Measurements from ENCODE around the gene NCOA7.

The NCOA7 gene

DNA sequence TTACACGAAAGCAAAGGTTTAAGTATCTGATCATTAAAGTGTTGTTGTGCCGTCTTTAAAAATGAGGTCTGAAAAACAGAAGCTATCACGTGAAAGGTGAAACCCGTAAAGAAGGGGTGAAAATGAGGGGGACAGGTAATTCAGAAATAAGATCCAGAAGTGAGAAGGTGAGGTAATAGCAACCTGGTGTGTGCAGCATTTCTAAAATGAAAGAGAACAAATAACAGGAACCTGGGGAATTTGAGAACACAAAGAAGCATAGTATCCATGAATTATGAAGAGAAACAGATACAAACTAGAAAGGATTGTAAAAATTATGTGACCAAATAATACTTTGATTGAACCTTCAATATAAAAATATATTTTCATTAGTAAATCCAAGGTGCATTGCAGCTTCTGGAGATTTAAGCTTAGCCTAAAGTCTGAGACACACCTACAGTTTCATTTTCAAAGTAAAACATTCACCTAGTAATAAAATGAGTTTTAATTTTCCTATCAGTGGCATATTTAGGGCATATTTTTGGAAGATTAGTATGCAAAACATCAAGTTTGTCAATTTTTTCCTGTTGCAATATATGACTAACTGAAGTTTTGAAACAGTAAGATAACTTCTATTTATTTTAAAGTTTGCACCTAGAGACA lies 39.9 kb upstream of the NCOA7 start:
- no peak for ATAC-seq
- TF ChIP-seq TCF4 (CRISPR knock-in tag; IDR thresholded peaks at IDR 0.05; ENCODE audit: borderline replicate concordance) (no peak), ZC3H10 (CRISPR knock-in tag; IDR thresholded peaks at IDR 0.05) (no peak), OSR1 (CRISPR knock-in tag; IDR thresholded peaks at IDR 0.05) (no peak)
- TF ChIP-seq, protein P1, sequence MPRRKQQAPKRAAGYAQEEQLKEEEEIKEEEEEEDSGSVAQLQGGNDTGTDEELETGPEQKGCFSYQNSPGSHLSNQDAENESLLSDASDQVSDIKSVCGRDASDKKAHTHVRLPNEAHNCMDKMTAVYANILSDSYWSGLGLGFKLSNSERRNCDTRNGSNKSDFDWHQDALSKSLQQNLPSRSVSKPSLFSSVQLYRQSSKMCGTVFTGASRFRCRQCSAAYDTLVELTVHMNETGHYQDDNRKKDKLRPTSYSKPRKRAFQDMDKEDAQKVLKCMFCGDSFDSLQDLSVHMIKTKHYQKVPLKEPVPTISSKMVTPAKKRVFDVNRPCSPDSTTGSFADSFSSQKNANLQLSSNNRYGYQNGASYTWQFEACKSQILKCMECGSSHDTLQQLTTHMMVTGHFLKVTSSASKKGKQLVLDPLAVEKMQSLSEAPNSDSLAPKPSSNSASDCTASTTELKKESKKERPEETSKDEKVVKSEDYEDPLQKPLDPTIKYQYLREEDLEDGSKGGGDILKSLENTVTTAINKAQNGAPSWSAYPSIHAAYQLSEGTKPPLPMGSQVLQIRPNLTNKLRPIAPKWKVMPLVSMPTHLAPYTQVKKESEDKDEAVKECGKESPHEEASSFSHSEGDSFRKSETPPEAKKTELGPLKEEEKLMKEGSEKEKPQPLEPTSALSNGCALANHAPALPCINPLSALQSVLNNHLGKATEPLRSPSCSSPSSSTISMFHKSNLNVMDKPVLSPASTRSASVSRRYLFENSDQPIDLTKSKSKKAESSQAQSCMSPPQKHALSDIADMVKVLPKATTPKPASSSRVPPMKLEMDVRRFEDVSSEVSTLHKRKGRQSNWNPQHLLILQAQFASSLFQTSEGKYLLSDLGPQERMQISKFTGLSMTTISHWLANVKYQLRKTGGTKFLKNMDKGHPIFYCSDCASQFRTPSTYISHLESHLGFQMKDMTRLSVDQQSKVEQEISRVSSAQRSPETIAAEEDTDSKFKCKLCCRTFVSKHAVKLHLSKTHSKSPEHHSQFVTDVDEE (CRISPR knock-in tag; IDR thresholded peaks at IDR 0.05) = no peak

DNA sequence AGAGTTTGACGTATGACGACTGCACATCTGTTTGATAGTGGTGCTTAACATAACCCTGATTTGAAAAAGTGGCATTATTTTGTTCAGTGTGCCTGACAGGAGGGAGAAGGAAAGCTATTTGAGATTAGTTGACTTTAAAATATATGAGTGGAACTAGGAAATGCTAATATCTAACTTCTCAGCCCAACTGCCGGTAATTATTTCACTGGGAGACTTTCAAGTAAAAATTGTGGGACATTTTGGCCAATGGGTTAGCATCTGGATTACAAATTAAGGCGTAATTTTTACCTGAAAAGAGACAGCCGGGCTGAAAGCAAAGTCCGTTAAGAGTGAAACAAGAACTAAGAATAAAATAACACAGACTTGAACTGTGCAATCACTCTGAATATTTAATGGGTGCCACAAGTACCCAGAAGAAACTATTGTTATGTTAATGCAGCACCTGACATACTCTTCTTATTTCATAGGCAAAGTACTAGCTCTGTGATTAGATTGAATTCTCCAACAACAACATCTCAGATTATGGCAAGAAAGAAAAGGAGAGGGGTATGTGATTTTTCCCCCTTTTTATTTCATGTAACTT lies 39.3 kb upstream of the NCOA7 start:
- TF ChIP-seq, protein P2, sequence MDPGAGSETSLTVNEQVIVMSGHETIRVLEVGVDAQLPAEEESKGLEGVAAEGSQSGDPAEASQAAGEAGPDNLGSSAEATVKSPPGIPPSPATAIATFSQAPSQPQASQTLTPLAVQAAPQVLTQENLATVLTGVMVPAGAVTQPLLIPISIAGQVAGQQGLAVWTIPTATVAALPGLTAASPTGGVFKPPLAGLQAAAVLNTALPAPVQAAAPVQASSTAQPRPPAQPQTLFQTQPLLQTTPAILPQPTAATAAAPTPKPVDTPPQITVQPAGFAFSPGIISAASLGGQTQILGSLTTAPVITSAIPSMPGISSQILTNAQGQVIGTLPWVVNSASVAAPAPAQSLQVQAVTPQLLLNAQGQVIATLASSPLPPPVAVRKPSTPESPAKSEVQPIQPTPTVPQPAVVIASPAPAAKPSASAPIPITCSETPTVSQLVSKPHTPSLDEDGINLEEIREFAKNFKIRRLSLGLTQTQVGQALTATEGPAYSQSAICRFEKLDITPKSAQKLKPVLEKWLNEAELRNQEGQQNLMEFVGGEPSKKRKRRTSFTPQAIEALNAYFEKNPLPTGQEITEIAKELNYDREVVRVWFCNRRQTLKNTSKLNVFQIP (CRISPR knock-in tag; IDR thresholded peaks at IDR 0.05; ENCODE audit: borderline replicate concordance, low read depth) = no peak
- no peak for TF ChIP-seq GLIS3 (CRISPR knock-in tag; IDR thresholded peaks at IDR 0.05)
- TF ChIP-seq TCF4 (CRISPR knock-in tag; IDR thresholded peaks at IDR 0.05; ENCODE audit: borderline replicate concordance) = no peak
- TF ChIP-seq, protein P3, sequence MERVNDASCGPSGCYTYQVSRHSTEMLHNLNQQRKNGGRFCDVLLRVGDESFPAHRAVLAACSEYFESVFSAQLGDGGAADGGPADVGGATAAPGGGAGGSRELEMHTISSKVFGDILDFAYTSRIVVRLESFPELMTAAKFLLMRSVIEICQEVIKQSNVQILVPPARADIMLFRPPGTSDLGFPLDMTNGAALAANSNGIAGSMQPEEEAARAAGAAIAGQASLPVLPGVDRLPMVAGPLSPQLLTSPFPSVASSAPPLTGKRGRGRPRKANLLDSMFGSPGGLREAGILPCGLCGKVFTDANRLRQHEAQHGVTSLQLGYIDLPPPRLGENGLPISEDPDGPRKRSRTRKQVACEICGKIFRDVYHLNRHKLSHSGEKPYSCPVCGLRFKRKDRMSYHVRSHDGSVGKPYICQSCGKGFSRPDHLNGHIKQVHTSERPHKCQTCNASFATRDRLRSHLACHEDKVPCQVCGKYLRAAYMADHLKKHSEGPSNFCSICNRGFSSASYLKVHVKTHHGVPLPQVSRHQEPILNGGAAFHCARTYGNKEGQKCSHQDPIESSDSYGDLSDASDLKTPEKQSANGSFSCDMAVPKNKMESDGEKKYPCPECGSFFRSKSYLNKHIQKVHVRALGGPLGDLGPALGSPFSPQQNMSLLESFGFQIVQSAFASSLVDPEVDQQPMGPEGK (CRISPR knock-in tag; IDR thresholded peaks at IDR 0.05; ENCODE audit: borderline replicate concordance) = no peak
- no peak for TF ChIP-seq ZNF565 (CRISPR knock-in tag; conservative IDR thresholded peaks at IDR 0.05; ENCODE audit: low read depth)
- TF ChIP-seq ZNF70 (CRISPR knock-in tag; IDR thresholded peaks at IDR 0.05) = no peak
- no peak for TF ChIP-seq ZFP3 (CRISPR knock-in tag; IDR thresholded peaks at IDR 0.05)
- no peak for ATAC-seq

DNA sequence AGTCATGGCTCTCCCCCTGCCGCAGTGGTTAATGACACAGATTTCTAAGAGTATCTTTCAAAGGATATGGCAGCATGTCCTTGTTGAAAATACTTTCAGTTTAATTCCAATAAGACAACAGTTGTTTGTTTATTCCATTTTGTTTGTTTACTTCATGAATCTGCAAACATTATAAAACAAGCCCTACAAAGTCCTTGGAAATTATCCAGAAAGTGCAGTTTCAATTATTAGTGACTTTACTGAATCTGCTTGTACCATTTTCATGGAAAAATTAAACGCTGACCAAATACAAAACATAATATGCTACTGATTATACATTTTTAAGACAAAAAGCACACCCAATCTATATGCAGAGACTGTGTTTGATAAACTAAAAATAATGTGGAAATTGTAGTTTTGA lies 38.0 kb upstream of the NCOA7 start:
- ATAC-seq = no peak
- no peak for TF ChIP-seq ARNTL (CRISPR knock-in tag; IDR thresholded peaks at IDR 0.05; ENCODE audit: borderline replicate concordance, low read depth)
- TF ChIP-seq, protein P4, sequence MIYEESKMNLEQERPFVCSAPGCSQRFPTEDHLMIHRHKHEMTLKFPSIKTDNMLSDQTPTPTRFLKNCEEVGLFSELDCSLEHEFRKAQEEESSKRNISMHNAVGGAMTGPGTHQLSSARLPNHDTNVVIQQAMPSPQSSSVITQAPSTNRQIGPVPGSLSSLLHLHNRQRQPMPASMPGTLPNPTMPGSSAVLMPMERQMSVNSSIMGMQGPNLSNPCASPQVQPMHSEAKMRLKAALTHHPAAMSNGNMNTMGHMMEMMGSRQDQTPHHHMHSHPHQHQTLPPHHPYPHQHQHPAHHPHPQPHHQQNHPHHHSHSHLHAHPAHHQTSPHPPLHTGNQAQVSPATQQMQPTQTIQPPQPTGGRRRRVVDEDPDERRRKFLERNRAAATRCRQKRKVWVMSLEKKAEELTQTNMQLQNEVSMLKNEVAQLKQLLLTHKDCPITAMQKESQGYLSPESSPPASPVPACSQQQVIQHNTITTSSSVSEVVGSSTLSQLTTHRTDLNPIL (CRISPR knock-in tag; IDR thresholded peaks at IDR 0.05; ENCODE audit: low read depth) = no peak
- TF ChIP-seq, protein P5, sequence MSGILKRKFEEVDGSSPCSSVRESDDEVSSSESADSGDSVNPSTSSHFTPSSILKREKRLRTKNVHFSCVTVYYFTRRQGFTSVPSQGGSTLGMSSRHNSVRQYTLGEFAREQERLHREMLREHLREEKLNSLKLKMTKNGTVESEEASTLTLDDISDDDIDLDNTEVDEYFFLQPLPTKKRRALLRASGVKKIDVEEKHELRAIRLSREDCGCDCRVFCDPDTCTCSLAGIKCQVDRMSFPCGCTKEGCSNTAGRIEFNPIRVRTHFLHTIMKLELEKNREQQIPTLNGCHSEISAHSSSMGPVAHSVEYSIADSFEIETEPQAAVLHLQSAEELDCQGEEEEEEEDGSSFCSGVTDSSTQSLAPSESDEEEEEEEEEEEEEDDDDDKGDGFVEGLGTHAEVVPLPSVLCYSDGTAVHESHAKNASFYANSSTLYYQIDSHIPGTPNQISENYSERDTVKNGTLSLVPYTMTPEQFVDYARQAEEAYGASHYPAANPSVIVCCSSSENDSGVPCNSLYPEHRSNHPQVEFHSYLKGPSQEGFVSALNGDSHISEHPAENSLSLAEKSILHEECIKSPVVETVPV (CRISPR knock-in tag; IDR thresholded peaks at IDR 0.05) = no peak
- TF ChIP-seq ZFP3 (CRISPR knock-in tag; IDR thresholded peaks at IDR 0.05) = no peak
- no peak for TF ChIP-seq ZNF565 (CRISPR knock-in tag; conservative IDR thresholded peaks at IDR 0.05; ENCODE audit: low read depth)
- no peak for TF ChIP-seq ISL1 (CRISPR knock-in tag; IDR thresholded peaks at IDR 0.05)
- TF ChIP-seq GLIS3 (CRISPR knock-in tag; IDR thresholded peaks at IDR 0.05) = no peak
- no peak for TF ChIP-seq CSDC2 (CRISPR knock-in tag; IDR thresholded peaks at IDR 0.05)
- TF ChIP-seq ZNF8 (CRISPR knock-in tag; IDR thresholded peaks at IDR 0.05) = no peak
- TF ChIP-seq, protein P1 (CRISPR knock-in tag; IDR thresholded peaks at IDR 0.05) = no peak
- TF ChIP-seq ESRRG (CRISPR knock-in tag; IDR thresholded peaks at IDR 0.05) = no peak
- TF ChIP-seq, protein P2 (CRISPR knock-in tag; IDR thresholded peaks at IDR 0.05; ENCODE audit: borderline replicate concordance, low read depth) = no peak
- TF ChIP-seq OSR1 (CRISPR knock-in tag; IDR thresholded peaks at IDR 0.05) = no peak
- TF ChIP-seq, protein P3 (CRISPR knock-in tag; IDR thresholded peaks at IDR 0.05; ENCODE audit: borderline replicate concordance) = no peak
- TF ChIP-seq RARB (CRISPR knock-in tag; IDR thresholded peaks at IDR 0.05) = no peak
- TF ChIP-seq ZNF70 (CRISPR knock-in tag; IDR thresholded peaks at IDR 0.05) = no peak
